C1 segment of cervical spinal cord (tissue), 14 donors: ENCODE data around the gene PDCD5.
A peak's percentile ranks its signal among the peaks of the same experiment; 100 is the strongest.
"Not testable (repeated sequence)": the region's sequence is repeated elsewhere in the genome, so short reads cannot be mapped to it uniquely, and the experiment has no call there.

ENCODE experiments used
- DNase-seq, 14 donors: peaks; one replicate each; lab custom pipeline; 2025; lab: John Stamatoyannopoulos, UW

The PDCD5 gene

DNA sequence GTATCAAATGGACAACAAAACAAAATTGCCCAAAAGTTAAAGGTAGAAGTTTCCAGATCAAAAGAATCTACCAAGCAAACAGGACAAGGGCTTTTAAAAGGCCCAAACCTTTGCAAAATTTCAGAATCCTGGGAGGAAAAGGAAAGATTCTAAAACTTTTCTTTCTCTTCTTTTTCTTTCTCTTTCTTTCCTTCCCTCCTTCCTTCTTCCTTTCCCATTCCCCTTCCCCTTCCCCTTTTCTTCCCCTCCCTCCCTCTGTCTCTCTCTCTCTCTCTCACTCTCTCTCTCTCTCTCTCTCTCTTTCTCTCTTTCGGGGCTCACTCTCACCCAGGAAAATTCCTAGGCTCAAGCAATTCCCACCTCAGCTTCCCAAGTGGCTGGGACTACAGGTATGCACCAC is 4.2 kb upstream of the PDCD5 start:
- no peak for DNase-seq

- no peak for DNase-seq
These were observed 563 bp upstream of the PDCD5 start for GRCh38 chr19:32580353-32580900.

DNA sequence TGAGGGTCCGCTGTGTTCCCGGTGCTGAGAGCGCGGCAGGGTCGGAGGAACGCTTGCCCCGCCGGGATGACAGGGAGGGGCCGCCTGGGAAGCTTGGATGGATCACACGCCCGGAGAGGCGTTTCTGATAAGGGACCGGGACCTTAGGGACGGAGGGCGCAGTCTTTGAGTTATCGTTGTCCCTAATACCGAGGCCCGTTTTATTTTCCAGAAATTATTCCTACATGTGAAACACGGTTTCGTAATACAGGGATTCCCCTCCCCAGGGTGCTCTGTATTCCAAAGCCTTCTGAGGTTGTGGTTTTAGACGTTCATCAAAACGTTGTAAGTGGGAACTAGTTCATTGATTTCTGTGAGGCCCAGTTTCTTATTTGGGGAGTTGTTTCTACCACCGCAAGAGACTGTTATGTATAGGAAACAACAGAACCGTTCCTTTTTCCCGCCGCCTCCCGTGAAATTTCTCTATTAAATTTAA is 752 bp downstream of the PDCD5 start:
- DNase-seq: peak in 3 of 14 donors; percentile 16 to 43 (median 28)

DNA sequence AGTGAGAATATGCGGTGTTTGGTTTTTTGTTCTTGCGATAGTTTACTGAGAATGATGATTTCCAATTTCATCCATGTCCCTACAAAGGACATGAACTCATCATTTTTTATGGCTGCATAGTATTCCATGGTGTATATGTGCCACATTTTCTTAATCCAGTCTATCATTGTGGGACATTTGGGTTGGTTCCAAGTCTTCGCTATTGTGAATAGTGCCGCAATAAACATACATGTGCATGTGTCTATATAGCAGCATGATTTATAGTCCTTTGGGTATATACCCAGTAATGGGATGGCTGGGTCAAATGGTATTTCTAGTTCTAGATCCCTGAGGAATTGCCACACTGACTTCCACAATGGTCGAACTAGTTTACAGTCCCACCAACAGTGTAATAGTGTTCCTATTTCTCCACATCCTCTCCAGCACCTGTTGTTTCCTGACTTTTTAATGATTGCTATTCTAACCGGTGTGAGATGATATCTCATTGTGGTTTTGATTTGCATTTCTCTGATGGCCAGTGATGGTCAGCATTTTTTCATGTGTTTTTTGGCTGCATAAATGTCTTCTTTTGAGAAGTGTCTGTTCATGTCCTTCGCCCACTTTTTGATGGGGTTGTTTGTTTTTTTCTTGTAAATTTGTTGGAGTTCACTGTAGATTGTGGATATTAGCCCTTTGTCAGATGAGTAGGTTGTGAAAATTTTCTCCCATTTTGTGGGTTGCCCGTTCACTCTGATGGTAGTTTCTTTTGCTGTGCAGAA is 6.9 kb downstream of the PDCD5 start:
- not testable (repeated sequence) for DNase-seq

GRCh38 chr19:32594021-32594420 is 13.0 kb downstream of the PDCD5 start:
- DNase-seq: no peak

DNA sequence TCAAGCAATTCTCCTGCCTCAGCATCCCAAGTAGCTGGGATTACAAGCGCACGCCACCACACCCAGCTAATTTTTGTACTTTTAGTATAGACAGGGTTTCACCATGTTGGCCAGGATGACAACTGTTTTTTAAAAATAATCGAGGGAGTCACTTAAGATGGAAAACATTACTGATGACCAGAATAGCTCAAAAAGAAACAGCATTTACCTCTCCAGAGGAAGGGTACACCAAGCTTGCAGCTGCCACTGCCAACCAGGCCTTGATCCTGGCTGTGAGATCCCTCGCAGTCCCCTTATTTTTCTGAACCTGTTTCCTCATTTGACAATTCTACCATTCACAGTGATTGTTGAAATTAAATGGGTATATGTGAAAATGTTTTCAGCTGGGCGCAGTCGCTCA is 14.5 kb downstream of the PDCD5 start:
- DNase-seq: no peak

GRCh38 chr19:32598022-32598421 is 17.0 kb downstream of the PDCD5 start:
- DNase-seq: no peak

DNA sequence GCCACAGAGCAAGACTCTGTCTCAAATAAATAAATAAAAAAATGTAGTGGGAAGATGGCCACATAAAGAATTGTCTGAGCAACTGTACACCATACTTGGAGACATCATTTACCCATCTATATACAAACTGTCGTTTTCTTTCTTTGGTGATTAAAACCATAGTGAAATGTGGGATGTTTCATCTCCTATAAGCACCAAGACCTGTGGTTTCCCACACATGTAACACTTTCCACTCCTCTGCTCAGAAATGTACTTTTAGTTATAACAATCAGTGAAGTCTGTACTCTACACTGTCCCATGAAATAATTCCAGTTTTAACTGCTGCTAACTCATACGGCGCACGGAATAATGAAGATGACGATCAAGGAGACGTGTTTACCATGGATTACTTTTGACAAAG is 18.3 kb downstream of the PDCD5 start:
- DNase-seq: no peak

- peak in 1 of 14 donors; percentile 4 for DNase-seq
These were observed 18.8 kb downstream of the PDCD5 start for GRCh38 chr19:32599736-32600157.

DNA sequence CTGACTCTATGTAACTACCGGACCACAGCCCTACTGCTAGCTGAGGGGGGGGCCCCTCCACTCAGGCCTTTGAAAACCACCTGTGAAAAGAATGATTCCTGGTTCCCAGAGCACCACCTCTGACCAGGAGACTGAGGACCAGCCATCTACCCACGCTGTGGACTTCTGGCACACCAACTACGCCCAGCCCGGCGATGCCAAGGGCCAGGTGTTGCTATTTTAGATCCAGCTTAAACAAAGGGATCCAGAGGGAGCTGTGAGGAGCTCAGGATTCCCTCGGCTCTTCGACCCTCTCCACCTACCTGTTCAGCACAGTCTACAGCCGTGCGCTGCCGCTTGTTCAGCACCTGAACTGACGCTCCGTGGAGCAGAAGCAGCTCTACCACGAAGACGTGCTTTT is 23.0 kb downstream of the PDCD5 start:
- DNase-seq: no peak

DNA sequence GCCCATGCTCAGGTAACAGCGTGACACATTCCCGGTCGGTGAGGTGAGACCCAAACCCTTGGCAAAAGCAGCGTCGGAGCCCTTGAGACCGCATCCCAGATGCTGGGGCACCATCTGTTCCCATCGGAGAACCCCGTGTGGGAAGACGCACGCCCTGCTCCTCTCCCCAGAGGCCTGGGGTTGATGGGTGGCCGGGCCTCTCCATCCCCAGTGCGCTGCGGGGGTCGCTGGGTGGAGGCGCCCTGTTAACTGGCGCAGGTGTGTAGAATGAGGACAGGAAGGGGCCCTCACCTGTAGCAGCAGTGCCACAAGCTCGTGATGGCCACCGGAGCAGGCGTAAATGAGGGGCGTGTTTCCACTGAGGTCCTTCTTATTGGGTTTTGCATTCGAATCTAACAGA is 24.6 kb downstream of the PDCD5 start:
- DNase-seq: no peak

DNA sequence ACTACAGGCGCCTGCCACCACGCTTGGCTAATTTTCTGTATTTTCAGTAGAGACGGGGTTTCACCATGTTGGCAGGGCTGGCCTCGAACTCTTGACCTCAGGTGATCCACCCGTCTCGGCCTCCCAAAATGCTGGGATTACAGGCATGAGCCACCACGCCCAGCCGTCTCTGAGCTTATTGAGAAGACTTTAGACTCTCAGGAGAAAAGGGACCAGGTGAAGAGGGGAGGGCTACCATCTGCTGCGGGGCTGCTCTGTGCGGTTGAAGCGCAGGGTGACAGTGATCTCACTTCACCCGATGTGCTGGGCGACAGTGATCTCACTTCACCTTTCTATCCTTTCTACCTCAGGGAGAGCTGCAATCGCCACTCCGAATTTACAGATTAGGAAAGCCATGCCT is 25.3 kb downstream of the PDCD5 start:
- DNase-seq: no peak

- no peak for DNase-seq
These were observed 26.5 kb downstream of the PDCD5 start for GRCh38 chr19:32607479-32607878.

DNA sequence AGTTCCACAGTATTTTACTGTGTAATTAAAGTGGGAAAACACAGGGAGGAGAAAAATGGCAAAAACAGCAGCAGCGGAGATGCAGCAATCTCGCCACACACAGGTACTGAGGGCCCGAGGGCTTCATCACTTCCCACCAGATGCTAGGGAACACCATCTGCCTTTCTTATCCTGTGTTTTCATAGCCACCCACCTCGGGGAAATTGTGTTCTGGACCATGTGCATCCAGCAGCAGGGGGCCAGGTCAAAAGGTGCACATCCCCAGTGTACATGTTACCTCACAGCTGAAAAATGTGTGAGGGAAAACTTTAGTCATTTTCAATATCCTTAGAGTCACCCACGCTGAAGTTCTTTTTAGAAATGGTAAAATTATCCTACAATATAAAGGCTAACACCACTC is 30.2 kb downstream of the PDCD5 start:
- DNase-seq: no peak

DNA sequence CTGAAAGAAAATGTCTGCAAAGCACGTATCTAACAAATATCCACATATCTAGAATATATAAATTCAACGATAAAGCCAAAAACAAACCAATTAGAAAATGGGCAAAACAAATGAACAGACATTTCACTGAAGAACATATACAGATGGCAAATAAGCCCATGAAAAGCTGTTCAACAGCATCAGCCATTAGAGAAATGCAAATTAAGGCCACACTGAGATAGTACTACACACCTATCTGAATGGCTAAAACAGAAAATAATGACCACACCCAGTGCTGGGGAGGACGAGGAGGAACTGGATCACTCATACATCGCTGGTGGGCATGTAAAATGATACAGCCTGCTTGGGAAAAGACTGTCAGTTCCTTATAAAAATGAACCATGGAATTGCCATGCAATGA is 32.0 kb downstream of the PDCD5 start:
- DNase-seq: no peak

- DNase-seq: no peak
These were observed 33.9 kb downstream of the PDCD5 start for GRCh38 chr19:32614916-32615315.

DNA sequence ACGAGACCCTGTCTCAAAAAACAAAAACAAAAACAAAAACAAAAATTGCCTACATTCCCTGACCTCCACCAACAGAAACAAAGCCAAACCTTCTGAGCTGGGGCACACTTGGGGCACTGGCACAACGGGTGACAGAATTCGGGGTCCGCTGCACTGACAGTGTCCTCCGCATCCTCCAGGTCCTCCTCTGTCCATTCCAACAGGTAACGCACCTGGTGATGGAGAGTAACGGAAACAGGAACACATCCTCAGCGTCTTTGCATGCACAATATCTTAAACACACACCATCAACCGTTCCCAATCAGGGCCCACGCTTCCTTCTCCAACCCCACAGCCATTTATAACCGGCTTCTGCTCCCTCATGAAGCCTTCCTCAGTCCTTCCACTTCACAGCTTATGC is 34.6 kb downstream of the PDCD5 start:
- DNase-seq: no peak

DNA sequence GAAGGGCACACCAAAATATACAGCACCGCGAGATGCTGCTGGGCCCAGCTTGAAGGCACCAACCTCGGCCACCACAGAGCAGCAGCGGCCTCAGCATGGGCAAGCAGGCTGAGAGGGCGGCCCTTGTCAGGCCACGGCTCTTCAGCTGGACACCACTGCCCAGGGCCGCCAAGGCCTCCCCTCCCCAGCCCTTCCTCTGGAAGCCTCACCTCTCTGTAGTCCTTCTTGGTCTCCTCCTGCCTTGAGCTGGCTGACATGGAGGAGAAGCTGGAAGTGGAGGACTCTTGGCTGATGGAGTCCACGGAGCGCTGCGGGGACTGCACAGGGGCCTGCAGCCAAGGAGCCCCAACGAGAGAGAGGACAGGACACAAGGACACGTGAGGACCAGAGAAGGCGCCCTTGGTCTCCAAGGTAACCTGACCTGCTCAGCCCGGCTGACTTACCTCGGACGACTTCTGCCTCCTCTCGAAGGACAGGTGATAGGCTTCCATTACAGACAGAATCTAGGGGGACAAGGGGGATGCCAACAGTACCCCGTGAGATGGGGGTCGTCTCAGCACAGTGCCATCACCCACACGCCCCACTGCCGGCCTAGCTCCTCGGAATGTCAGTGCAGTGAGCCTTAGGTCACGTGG is 38.2 kb downstream of the PDCD5 start:
- no peak for DNase-seq

DNA sequence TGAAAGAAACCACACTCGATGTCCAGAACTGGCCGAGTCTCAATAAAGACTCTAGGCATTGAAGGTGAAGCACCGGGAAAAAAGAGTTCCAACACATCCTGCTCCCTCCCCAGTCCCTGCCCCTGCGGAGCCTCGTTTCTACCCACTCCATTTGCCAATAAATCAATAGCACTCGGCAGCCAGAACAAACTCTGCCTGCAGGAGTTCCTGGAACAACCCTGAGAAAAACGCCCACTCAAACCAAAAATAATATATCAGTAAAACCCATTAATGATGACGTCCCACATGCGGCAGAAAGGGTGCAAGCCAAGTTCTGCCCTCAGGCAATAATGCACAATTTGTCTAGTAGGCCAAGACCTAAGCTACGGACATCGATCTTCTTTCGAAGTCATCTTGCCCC is 41.0 kb downstream of the PDCD5 start:
- DNase-seq: no peak

- no peak for DNase-seq
These were observed 43.4 kb downstream of the PDCD5 start for GRCh38 chr19:32624410-32624809.

DNA sequence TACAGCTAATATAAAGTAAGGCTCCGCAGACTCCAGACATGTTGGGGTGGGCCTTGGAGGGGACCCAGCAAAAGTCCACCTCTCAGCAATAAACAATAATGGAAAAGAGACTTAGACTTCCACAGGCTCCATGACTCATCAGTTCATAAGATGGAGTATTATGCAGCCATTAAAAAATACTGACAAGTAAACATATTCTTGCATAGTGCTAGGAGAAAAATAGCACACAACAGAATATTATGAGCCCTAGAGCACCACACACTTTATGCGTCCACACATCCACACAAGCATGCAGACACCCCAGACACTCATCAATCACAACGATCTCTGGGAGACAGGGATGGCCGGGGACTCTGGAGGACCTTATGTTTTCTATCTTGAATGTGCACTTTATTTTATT is 46.0 kb downstream of the PDCD5 start:
- no peak for DNase-seq

GRCh38 chr19:32627714-32628270 is 46.8 kb downstream of the PDCD5 start:
- DNase-seq: no peak

DNA sequence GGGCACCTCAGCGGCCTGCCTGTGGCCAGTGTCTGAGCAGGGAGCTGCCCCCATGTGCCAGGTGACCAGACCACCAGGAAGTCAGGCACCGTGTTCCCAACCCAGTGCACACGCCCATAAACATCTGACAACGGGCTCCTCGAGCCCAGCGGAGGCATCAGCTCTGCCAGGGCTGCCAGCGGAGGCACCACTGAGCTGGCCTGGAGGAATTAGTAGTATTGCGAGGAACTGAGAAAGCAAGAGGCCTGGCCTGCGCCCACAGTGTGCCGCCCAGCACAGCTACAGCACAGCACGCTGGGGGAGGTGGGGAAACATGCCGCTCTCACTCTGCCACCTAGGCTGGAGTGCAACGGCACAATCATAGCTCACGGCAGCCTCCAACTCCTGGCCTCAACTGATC is 49.3 kb downstream of the PDCD5 start:
- DNase-seq: no peak
